HepG2 (cell line): Measurements from ENCODE around the gene DPT. TPM values are rescaled to one million over a fixed set of nuclear protein-coding genes. Genes with fewer than 3 reads are reported as not detected.
A peak's percentile ranks its signal among the peaks of the same experiment; 100 is the strongest.

Experiments
- AHR ChIP-seq: IDR thresholded peaks from 2 replicates; pipeline ENCODE4 v1.6.1; 2018; ENCODE audit warnings: missing genetic modification reagents, missing compliant biosample characterization
- ATF1 ChIP-seq: IDR thresholded peaks from 2 replicates; pipeline ENCODE4 v1.6.1; 2016; ENCODE audit warnings: mild to moderate bottlenecking, control low read depth
- BRCA1 ChIP-seq: sonication (generic); formaldehyde crosslinking; IDR thresholded peaks from 2 replicates; pipeline ENCODE4 v1.4.0; 2020; ENCODE audit warnings: missing genetic modification reagents
- EZH2 ChIP-seq: conservative IDR thresholded peaks from 2 replicates; pipeline ENCODE4 v1.6.1; 2012; ENCODE audit warnings: mild to moderate bottlenecking, low read depth, low read length, moderate library complexity
- HCFC1 ChIP-seq: fragments of 150-350 bp; IDR thresholded peaks from 2 replicates; pipeline ENCODE4 v1.6.1; 2014; ENCODE audit warnings: low read depth, low read length
- JUN ChIP-seq: sonication (generic); formaldehyde crosslinking; IDR thresholded peaks from 2 replicates; pipeline ENCODE4 v1.4.0; 2020; ENCODE audit warnings: mild to moderate bottlenecking, missing genetic modification reagents
- KMT2A ChIP-seq: sonication (generic); formaldehyde crosslinking; IDR thresholded peaks from 2 replicates; pipeline ENCODE4 v1.4.0; 2020; ENCODE audit warnings: missing genetic modification reagents
- PHB2 ChIP-seq: fragments of 450-650 bp; IDR thresholded peaks from 2 replicates; pipeline ENCODE4 v1.6.1; 2018; ENCODE audit not compliant: partially characterized antibody
- POLR2G ChIP-seq: fragments of 200-400 bp; formaldehyde crosslinking; IDR thresholded peaks from 2 replicates; pipeline ENCODE4 v1.6.1; 2018; ENCODE audit warnings: mild to moderate bottlenecking, low read depth, low read length, moderate library complexity
- RFXANK ChIP-seq: IDR thresholded peaks from 2 replicates; pipeline ENCODE4 v1.6.1; 2016
- SOX5 ChIP-seq: IDR thresholded peaks from 2 replicates; pipeline ENCODE4 v1.6.1; 2016; ENCODE audit warnings: borderline replicate concordance
- STAT6 ChIP-seq: sonication (generic); formaldehyde crosslinking; IDR thresholded peaks from 2 replicates; pipeline ENCODE4 v1.4.0; 2020; ENCODE audit warnings: missing genetic modification reagents, mild to moderate bottlenecking, borderline replicate concordance
- U2AF1 ChIP-seq: fragments of 200-400 bp; formaldehyde crosslinking; optimal IDR thresholded peaks from 2 replicates; pipeline ENCODE3; 2017; ENCODE audit warnings: mild to moderate bottlenecking, low read depth, low read length
- ZC3H13 ChIP-seq: sonication (generic); formaldehyde crosslinking; IDR thresholded peaks from 2 replicates; pipeline ENCODE4 v1.8.1; 2023; ENCODE audit warnings: mild to moderate bottlenecking, missing genetic modification reagents, moderate library complexity
- ZNF235 ChIP-seq: sonication (generic); formaldehyde crosslinking; IDR thresholded peaks from 2 replicates; pipeline ENCODE4 v1.8.1; 2023; ENCODE audit warnings: mild to moderate bottlenecking, missing genetic modification reagents, borderline replicate concordance
- ZNF510 ChIP-seq: sonication (generic); formaldehyde crosslinking; IDR thresholded peaks from 2 replicates; pipeline ENCODE4 v1.4.0; 2020; ENCODE audit warnings: low read depth, mild to moderate bottlenecking, missing genetic modification reagents
- ZNF780A ChIP-seq: sonication (generic); formaldehyde crosslinking; IDR thresholded peaks from 2 replicates; pipeline ENCODE4 v1.8.0; 2022; ENCODE audit warnings: mild to moderate bottlenecking, missing genetic modification reagents, moderate library complexity
- ZNF782 ChIP-seq: sonication (generic); formaldehyde crosslinking; IDR thresholded peaks from 2 replicates; pipeline ENCODE4 v1.4.0; 2020; ENCODE audit warnings: missing genetic modification reagents, mild to moderate bottlenecking, borderline replicate concordance
- polyA plus RNA-seq, 8 experiments: library from polyadenylated mRNA; depleted of rRNA in 3 of 8; stranded (reverse) in 7 of 8; unstranded in 1 of 8; fragments of >200 nt; fragmentation: Illumina TruSeq in 4 of 8; extraction: Trizol in 4 of 8; gene quantifications; 2 replicates each; pipeline versions ENCODE4 v1.2.1 to v1.2.3, GENCODE V29; 2011 to 2016; ENCODE audit warnings: low read depth in 4 of 8, missing spikeins in 1 of 8, mixed read lengths in 1 of 8; ENCODE audit not compliant: insufficient read depth in 1 of 8
- total RNA-seq, 5 experiments: library from RNA; depleted of rRNA; stranded (reverse); fragments of >200 nt; fragmentation: Illumina TruSeq; extraction: Trizol; gene quantifications; 2 replicates each; pipeline ENCODE4 v1.2.3, GENCODE V29; 2016; ENCODE audit warnings: low read depth in 1 of 5
- TF ChIP-seq, protein P1 (sequence below): fragments of 450-650 bp; IDR thresholded peaks from 2 replicates; pipeline ENCODE4 v1.6.1; 2016
- TF ChIP-seq, protein P2 (sequence below): sonication (generic); formaldehyde crosslinking; IDR thresholded peaks from 2 replicates; pipeline ENCODE4 v1.4.0; 2020; ENCODE audit warnings: mild to moderate bottlenecking, missing genetic modification reagents
- TF ChIP-seq, protein P3 (sequence below): sonication (generic); formaldehyde crosslinking; IDR thresholded peaks from 2 replicates; pipeline ENCODE4 v1.8.0; 2022; ENCODE audit warnings: mild to moderate bottlenecking, missing genetic modification reagents, moderate library complexity
- TF ChIP-seq, protein P4 (sequence below): IDR thresholded peaks from 2 replicates; pipeline ENCODE4 v1.6.1; 2012; ENCODE audit warnings: low read depth, low read length, improper control_type of control experiment
- TF ChIP-seq, protein P5 (sequence below): sonication (generic); formaldehyde crosslinking; IDR thresholded peaks from 2 replicates; pipeline ENCODE4 v1.5.0; 2020; ENCODE audit warnings: missing genetic modification reagents

DPT gene
- total and polyA plus RNA-seq, 2 of the 13 experiments (the other 11 are each of a cell fraction or from before 2014, with no cell fraction given) = 0.04 TPM; not detected in 1

DNA sequence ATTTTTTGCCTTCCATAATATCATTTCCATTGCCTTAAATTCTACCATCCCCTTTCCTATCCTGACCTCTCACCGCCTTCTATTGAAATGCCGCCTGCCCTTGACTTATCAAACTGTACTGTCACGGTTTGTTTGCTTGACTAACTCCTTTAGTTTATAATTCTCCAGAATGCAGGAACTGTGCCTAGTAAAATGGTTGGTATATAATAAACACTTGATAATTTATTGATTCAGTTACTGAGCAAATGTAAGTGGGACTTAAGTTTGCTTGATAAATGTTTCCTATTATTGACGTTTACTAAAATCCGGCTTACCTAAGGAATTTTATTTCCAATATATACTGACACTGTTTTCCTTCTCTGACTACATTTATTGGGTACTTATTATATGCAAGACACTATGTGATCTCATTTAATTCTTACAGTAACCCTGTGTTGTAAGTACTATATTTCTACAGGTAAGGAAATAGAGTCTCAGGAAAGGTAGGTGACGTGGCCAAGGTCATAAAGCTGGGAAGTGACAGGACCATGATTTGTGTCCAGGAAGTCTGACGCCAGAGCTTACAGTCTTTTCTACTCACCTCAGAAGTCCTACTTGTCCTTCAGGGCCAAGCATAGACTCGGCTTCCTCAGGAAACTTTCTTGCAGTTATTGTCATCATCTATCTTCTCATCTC is 35.7 kb downstream of the DPT start (continued):
- TF ChIP-seq ZNF235 = no peak
- TF ChIP-seq, protein P1, sequence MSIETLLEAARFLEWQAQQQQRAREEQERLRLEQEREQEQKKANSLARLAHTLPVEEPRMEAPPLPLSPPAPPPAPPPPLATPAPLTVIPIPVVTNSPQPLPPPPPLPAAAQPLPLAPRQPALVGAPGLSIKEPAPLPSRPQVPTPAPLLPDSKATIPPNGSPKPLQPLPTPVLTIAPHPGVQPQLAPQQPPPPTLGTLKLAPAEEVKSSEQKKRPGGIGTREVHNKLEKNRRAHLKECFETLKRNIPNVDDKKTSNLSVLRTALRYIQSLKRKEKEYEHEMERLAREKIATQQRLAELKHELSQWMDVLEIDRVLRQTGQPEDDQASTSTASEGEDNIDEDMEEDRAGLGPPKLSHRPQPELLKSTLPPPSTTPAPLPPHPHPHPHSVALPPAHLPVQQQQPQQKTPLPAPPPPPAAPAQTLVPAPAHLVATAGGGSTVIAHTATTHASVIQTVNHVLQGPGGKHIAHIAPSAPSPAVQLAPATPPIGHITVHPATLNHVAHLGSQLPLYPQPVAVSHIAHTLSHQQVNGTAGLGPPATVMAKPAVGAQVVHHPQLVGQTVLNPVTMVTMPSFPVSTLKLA = no peak
- no peak for TF ChIP-seq AHR (CRISPR knock-in tag)
- TF ChIP-seq, protein P2, sequence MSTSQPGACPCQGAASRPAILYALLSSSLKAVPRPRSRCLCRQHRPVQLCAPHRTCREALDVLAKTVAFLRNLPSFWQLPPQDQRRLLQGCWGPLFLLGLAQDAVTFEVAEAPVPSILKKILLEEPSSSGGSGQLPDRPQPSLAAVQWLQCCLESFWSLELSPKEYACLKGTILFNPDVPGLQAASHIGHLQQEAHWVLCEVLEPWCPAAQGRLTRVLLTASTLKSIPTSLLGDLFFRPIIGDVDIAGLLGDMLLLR (CRISPR knock-in tag) = no peak
- no peak for TF ChIP-seq ZNF780A (CRISPR knock-in tag)
- TF ChIP-seq, protein P3, sequence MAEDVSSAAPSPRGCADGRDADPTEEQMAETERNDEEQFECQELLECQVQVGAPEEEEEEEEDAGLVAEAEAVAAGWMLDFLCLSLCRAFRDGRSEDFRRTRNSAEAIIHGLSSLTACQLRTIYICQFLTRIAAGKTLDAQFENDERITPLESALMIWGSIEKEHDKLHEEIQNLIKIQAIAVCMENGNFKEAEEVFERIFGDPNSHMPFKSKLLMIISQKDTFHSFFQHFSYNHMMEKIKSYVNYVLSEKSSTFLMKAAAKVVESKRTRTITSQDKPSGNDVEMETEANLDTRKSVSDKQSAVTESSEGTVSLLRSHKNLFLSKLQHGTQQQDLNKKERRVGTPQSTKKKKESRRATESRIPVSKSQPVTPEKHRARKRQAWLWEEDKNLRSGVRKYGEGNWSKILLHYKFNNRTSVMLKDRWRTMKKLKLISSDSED = no peak
- TF ChIP-seq PHB2 = no peak
- no peak for TF ChIP-seq ZNF782 (CRISPR knock-in tag)
- TF ChIP-seq KMT2A (CRISPR knock-in tag) = no peak
- TF ChIP-seq SOX5 = peak; percentile 71; the same call in 1 of the 2 replicates
- TF ChIP-seq ZC3H13 = no peak
- TF ChIP-seq STAT6 = no peak
- TF ChIP-seq POLR2G = no peak
- TF ChIP-seq RFXANK (CRISPR knock-in tag) = no peak
- TF ChIP-seq ZNF510 (CRISPR knock-in tag) = no peak
- no peak for TF ChIP-seq U2AF1
- TF ChIP-seq ATF1 (CRISPR knock-in tag) = peak; percentile 47; the same call in 1 of the 2 replicates
- TF ChIP-seq, protein P4, sequence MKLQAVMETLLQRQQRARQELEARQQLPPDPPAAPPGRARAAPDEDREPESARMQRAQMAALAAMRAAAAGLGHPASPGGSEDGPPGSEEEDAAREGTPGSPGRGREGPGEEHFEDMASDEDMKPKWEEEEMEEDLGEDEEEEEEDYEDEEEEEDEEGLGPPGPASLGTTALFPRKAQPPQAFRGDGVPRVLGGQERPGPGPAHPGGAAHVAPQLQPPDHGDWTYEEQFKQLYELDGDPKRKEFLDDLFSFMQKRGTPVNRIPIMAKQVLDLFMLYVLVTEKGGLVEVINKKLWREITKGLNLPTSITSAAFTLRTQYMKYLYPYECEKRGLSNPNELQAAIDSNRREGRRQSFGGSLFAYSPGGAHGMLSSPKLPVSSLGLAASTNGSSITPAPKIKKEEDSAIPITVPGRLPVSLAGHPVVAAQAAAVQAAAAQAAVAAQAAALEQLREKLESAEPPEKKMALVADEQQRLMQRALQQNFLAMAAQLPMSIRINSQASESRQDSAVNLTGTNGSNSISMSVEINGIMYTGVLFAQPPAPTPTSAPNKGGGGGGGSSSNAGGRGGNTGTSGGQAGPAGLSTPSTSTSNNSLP = peak; percentile 89
- TF ChIP-seq BRCA1 (CRISPR knock-in tag) = no peak
- TF ChIP-seq HCFC1 = no peak
- TF ChIP-seq JUN (CRISPR knock-in tag) = no peak
- TF ChIP-seq, protein P5, sequence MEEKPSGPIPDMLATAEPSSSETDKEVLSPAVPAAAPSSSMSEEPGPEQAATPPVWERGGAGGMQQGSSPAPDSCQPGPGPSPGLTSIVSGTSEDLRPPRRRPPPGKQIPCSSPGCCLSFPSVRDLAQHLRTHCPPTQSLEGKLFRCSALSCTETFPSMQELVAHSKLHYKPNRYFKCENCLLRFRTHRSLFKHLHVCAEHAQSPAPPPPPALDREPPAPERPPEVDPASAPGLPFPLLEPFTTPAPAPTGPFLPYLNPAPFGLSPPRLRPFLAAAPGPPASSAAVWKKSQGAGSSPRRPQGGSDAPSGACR (CRISPR knock-in tag) = no peak
- TF ChIP-seq EZH2 = no peak
